Vagina (tissue), 2 donors: Measurements from ENCODE around the gene SRSF9.

Experiments
- CTCF ChIP-seq, 3 experiments: fragments of 450-650 bp in 2 of 3; fragments of 200-600 bp in 1 of 3; sonication (generic) in 1 of 3; IDR thresholded peaks; one replicate each; pipeline ENCODE4 v1.5.1; 2017 to 2019; ENCODE audit warnings: antibody characterized with exemption in 3 of 3, mild to moderate bottlenecking in 2 of 3, moderate library complexity in 2 of 3
- POLR2A ChIP-seq, 2 donors: fragments of 450-650 bp; IDR thresholded peaks; one replicate each; pipeline ENCODE4 v1.6.1; 2017; ENCODE audit warnings: antibody characterized with exemption in 2 of 2, mild to moderate bottlenecking in 2 of 2, moderate library complexity in 2 of 2

GRCh38 chr12:120468325-120468820 is 1.2 kb downstream of the SRSF9 start:
- TF ChIP-seq POLR2A (IDR thresholded peaks at IDR 0.05), result no peak
- TF ChIP-seq CTCF (IDR thresholded peaks at IDR 0.05), result no peak
